LNCaP clone FGC (cell line): ENCODE data around the gene SPTB.

Experiments
- DNase-seq: peaks from one replicate; pipeline ENCODE4 v3.0.0-alpha.2; 2011; ENCODE audit warnings: low read depth
- H3K4me3 ChIP-seq: 2 replicates; pipeline ENCODE4 v1.5.1; 2011; ENCODE audit warnings: mild to moderate bottlenecking, low read depth, low read length, control low read depth
- CTCF ChIP-seq: IDR thresholded peaks from 2 replicates; pipeline ENCODE4 v1.5.1; 2012; ENCODE audit warnings: mild to moderate bottlenecking; ENCODE audit not compliant: control insufficient read depth, insufficient read depth; ENCODE audit errors: extremely low read depth

The SPTB gene

GRCh38 chr14:64871344-64871743 lies 8.4 kb downstream of the SPTB start:
- no peak for TF ChIP-seq CTCF
- DNase-seq: no peak
- H3K4me3 ChIP-seq: no peak overlapping the region

- DNase-seq: no peak
- no peak for TF ChIP-seq CTCF
- H3K4me3 ChIP-seq: no peak overlapping the region
These were observed 9.5 kb downstream of the SPTB start for GRCh38 chr14:64870160-64870559.

GRCh38 chr14:64868841-64869240 lies 10.9 kb downstream of the SPTB start:
- no peak overlapping the region for H3K4me3 ChIP-seq
- TF ChIP-seq CTCF: no peak
- no peak for DNase-seq

GRCh38 chr14:64868379-64868778 lies 11.3 kb downstream of the SPTB start:
- DNase-seq: no peak
- no peak overlapping the region for H3K4me3 ChIP-seq
- TF ChIP-seq CTCF: no peak

- no peak for DNase-seq
- H3K4me3 ChIP-seq: no peak overlapping the region
- no peak for TF ChIP-seq CTCF
These were observed 12.5 kb downstream of the SPTB start for GRCh38 chr14:64867182-64867581.

- no peak for DNase-seq
- H3K4me3 ChIP-seq: no peak overlapping the region
- no peak for TF ChIP-seq CTCF
These were observed 13.7 kb downstream of the SPTB start for GRCh38 chr14:64865992-64866391.

GRCh38 chr14:64865109-64865508 lies 14.6 kb downstream of the SPTB start:
- no peak for TF ChIP-seq CTCF
- H3K4me3 ChIP-seq: no peak overlapping the region
- DNase-seq: no peak
